Central memory CD8-positive, alpha-beta T cell (primary cell): ENCODE measurements around the gene CCDC73.
A peak's percentile ranks its signal among the peaks of the same experiment; 100 is the strongest.
"Not testable (repeated sequence)": the region's sequence is repeated elsewhere in the genome, so short reads cannot be mapped to it uniquely, and the experiment has no call there.

Experiments
- ATAC-seq: fragments of 150-1000 bp; cut with Tn5 transposase; replicated peaks from 2 replicates; pipeline ENCODE4 v1.10.0; 2022; ENCODE audit warnings: mild to moderate bottlenecking, moderate FRiP score, moderate number of reproducible peaks; ENCODE audit not compliant: poor library complexity, severe bottlenecking; ENCODE audit errors: extremely low read depth
- DNase-seq, 2 donors: peaks; one replicate each; pipeline ENCODE4 v3.0.0; 2021; ENCODE audit warnings: low spot score in 2 of 2
- H3K27ac Mint-ChIP-seq: one replicate; pipeline ENCODE4 v1.8.0; 2022; ENCODE audit warnings: low read depth, mild to moderate bottlenecking, moderate library complexity, mixed read lengths
- H3K27me3 Mint-ChIP-seq: one replicate; pipeline ENCODE4 v1.8.0; 2022; ENCODE audit warnings: mixed read lengths
- H3K36me3 Mint-ChIP-seq: one replicate; pipeline ENCODE4 v1.8.0; 2022; ENCODE audit warnings: mild to moderate bottlenecking, moderate library complexity, mixed read lengths; ENCODE audit not compliant: insufficient read depth
- H3K4me1 Mint-ChIP-seq: one replicate; pipeline ENCODE4 v1.8.0; 2022; ENCODE audit warnings: mixed read lengths
- H3K4me3 Mint-ChIP-seq: one replicate; pipeline ENCODE4 v1.8.0; 2022; ENCODE audit warnings: mild to moderate bottlenecking, moderate library complexity, mixed read lengths
- H3K9me3 Mint-ChIP-seq: one replicate; pipeline ENCODE4 v1.8.0; 2022; ENCODE audit warnings: mixed read lengths

CCDC73 gene

GRCh38 chr11:32597921-32598320, 196.5 kb downstream of the CCDC73 start:
- Mint-ChIP-seq H3K27ac (no peak overlapping the region), H3K4me1 (peaks cover 25% of the 10 kb centered on the region)
- DNase-seq = no peak

GRCh38 chr11:32596114-32596513, 198.3 kb downstream of the CCDC73 start:
- H3K4me1 Mint-ChIP-seq = peaks cover 35% of the 10 kb centered on the region
- H3K9me3 Mint-ChIP-seq, H3K4me3 Mint-ChIP-seq, ATAC-seq, DNase-seq, H3K27me3 Mint-ChIP-seq: not testable (repeated sequence)
- peak overlapping the region; percentile 80 for H3K27ac Mint-ChIP-seq
- peaks cover 65% of the 10 kb centered on the region for H3K36me3 Mint-ChIP-seq

More at GRCh38 chr11:32597921-32598320, 196.5 kb downstream of the CCDC73 start:
- ATAC-seq = no peak
- no peaks in the 10 kb centered on the region for H3K9me3 Mint-ChIP-seq
- H3K36me3 Mint-ChIP-seq = peaks cover 67% of the 10 kb centered on the region
- no peak overlapping the region for H3K4me3 Mint-ChIP-seq
- H3K27me3 Mint-ChIP-seq = no peaks in the 10 kb centered on the region

- no peaks in the 10 kb centered on the region for H3K9me3 Mint-ChIP-seq
Observed at GRCh38 chr11:32594272-32594671, 200.2 kb downstream of the CCDC73 start.

GRCh38 chr11:32586576-32587190, 207.8 kb downstream of the CCDC73 start:
- Mint-ChIP-seq H3K9me3 (no peaks in the 10 kb centered on the region), H3K27ac (no peak overlapping the region), H3K36me3 (peaks cover 52% of the 10 kb centered on the region), H3K4me1 (peaks cover 37% of the 10 kb centered on the region), H3K4me3 (peak overlapping the region; percentile 96), H3K27me3 (no peaks in the 10 kb centered on the region)
- no peak for ATAC-seq
- no peak for DNase-seq

More at GRCh38 chr11:32594272-32594671, 200.2 kb downstream of the CCDC73 start:
- DNase-seq (no peak), ATAC-seq (no peak)
- no peak overlapping the region for H3K4me3 Mint-ChIP-seq
- peaks cover 35% of the 10 kb centered on the region for H3K4me1 Mint-ChIP-seq
- peaks cover 73% of the 10 kb centered on the region for H3K36me3 Mint-ChIP-seq
- H3K27ac Mint-ChIP-seq = no peak overlapping the region
- no peaks in the 10 kb centered on the region for H3K27me3 Mint-ChIP-seq

GRCh38 chr11:32584921-32585320, 209.5 kb downstream of the CCDC73 start:
- Mint-ChIP-seq H3K4me3 (peak overlapping the region; percentile 96), H3K9me3 (no peaks in the 10 kb centered on the region), H3K27me3 (no peaks in the 10 kb centered on the region), H3K36me3 (peaks cover 40% of the 10 kb centered on the region), H3K27ac (peak overlapping the region; percentile 97), H3K4me1 (peaks cover 35% of the 10 kb centered on the region)
- ATAC-seq = no peak
- no peak for DNase-seq

- H3K4me1 Mint-ChIP-seq = peaks cover 35% of the 10 kb centered on the region
- peak within 1 kb of the TSS; percentile 97 for H3K27ac Mint-ChIP-seq
- H3K36me3 Mint-ChIP-seq = peaks cover 29% of the 10 kb centered on the region
- ATAC-seq (peak; percentile 95), DNase-seq (peak; percentile 90 to 93)
- H3K27me3 Mint-ChIP-seq = no peaks in the 10 kb centered on the region
- no peaks in the 10 kb centered on the region for H3K9me3 Mint-ChIP-seq
- H3K4me3 Mint-ChIP-seq = peak within 1 kb of the TSS; percentile 96
Observed at GRCh38 chr11:32583459-32584271, 210.8 kb downstream of the CCDC73 start, which contains the start of gene EIF3M. Gene EIF3M, plus strand, starts transcription at chr11:32583831. Its CDS starts 57 bp downstream, at chr11:32583888.

GRCh38 chr11:32581556-32581955, 212.9 kb downstream of the CCDC73 start:
- H3K27ac Mint-ChIP-seq = no peak overlapping the region
- H3K9me3 Mint-ChIP-seq = no peaks in the 10 kb centered on the region
- ATAC-seq = no peak
- no peak overlapping the region for H3K4me3 Mint-ChIP-seq
- H3K36me3 Mint-ChIP-seq = peaks cover 23% of the 10 kb centered on the region
- peaks cover 30% of the 10 kb centered on the region for H3K4me1 Mint-ChIP-seq
- H3K27me3 Mint-ChIP-seq = no peaks in the 10 kb centered on the region
- DNase-seq = no peak

GRCh38 chr11:32580967-32581366, 213.5 kb downstream of the CCDC73 start:
- H3K36me3 Mint-ChIP-seq = peaks cover 22% of the 10 kb centered on the region
- H3K27me3 Mint-ChIP-seq = no peaks in the 10 kb centered on the region

GRCh38 chr11:32576456-32576855, 218.0 kb downstream of the CCDC73 start:
- DNase-seq = no peak
- Mint-ChIP-seq H3K4me1 (no peaks in the 10 kb centered on the region), H3K9me3 (no peaks in the 10 kb centered on the region), H3K27ac (no peak overlapping the region), H3K4me3 (no peak overlapping the region), H3K27me3 (peaks cover 16% of the 10 kb centered on the region), H3K36me3 (no peaks in the 10 kb centered on the region)
- ATAC-seq = no peak

More at GRCh38 chr11:32580967-32581366, 213.5 kb downstream of the CCDC73 start:
- Mint-ChIP-seq H3K4me1 (peaks cover 24% of the 10 kb centered on the region), H3K4me3 (no peak overlapping the region), H3K27ac (no peak overlapping the region), H3K9me3 (no peaks in the 10 kb centered on the region)
- no peak for DNase-seq
- ATAC-seq = no peak

GRCh38 chr11:32575070-32575469, 219.4 kb downstream of the CCDC73 start:
- no peak for ATAC-seq
- no peak for DNase-seq
- Mint-ChIP-seq H3K4me1 (no peaks in the 10 kb centered on the region), H3K4me3 (no peak overlapping the region), H3K27ac (no peak overlapping the region), H3K27me3 (peaks cover 29% of the 10 kb centered on the region), H3K9me3 (no peaks in the 10 kb centered on the region), H3K36me3 (no peaks in the 10 kb centered on the region)

- H3K9me3 Mint-ChIP-seq = no peaks in the 10 kb centered on the region
- ATAC-seq = no peak
- DNase-seq = no peak
- no peaks in the 10 kb centered on the region for H3K4me1 Mint-ChIP-seq
- H3K4me3 Mint-ChIP-seq = no peak overlapping the region
- no peaks in the 10 kb centered on the region for H3K36me3 Mint-ChIP-seq
- peaks cover 31% of the 10 kb centered on the region for H3K27me3 Mint-ChIP-seq
- H3K27ac Mint-ChIP-seq = no peak overlapping the region
Observed at GRCh38 chr11:32574421-32574820, 220.0 kb downstream of the CCDC73 start.

- H3K4me1 Mint-ChIP-seq = no peaks in the 10 kb centered on the region
- H3K4me3 Mint-ChIP-seq = no peak overlapping the region
- peaks cover 31% of the 10 kb centered on the region for H3K27me3 Mint-ChIP-seq
- no peaks in the 10 kb centered on the region for H3K36me3 Mint-ChIP-seq
- H3K9me3 Mint-ChIP-seq = no peaks in the 10 kb centered on the region
- no peak for DNase-seq
- ATAC-seq = no peak
- no peak overlapping the region for H3K27ac Mint-ChIP-seq
Observed at GRCh38 chr11:32573228-32573627, 221.2 kb downstream of the CCDC73 start.

GRCh38 chr11:32571039-32571438, 223.4 kb downstream of the CCDC73 start:
- no peak overlapping the region for H3K4me3 Mint-ChIP-seq
- DNase-seq (no peak), ATAC-seq (no peak)
- peaks cover 31% of the 10 kb centered on the region for H3K27me3 Mint-ChIP-seq
- no peaks in the 10 kb centered on the region for H3K36me3 Mint-ChIP-seq
- H3K9me3 Mint-ChIP-seq = no peaks in the 10 kb centered on the region
- H3K4me1 Mint-ChIP-seq = peaks cover 12% of the 10 kb centered on the region
- no peak overlapping the region for H3K27ac Mint-ChIP-seq
